Lower leg skin (tissue), 3 donors: Measurements from ENCODE around the gene SLC1A6.

ENCODE experiments used
- POLR2A ChIP-seq, 2 donors: fragments of 450-650 bp; IDR thresholded peaks; one replicate each; pipeline ENCODE4 v1.6.1; 2016 to 2017; ENCODE audit warnings: antibody characterized with exemption in 2 of 2, mild to moderate bottlenecking in 1 of 2, moderate library complexity in 1 of 2
- TF ChIP-seq, protein P1 (sequence below), 3 donors: fragments of 450-650 bp; IDR thresholded peaks; one replicate each; pipeline ENCODE4 v1.5.1; 2016; ENCODE audit warnings: antibody characterized with exemption in 3 of 3, mild to moderate bottlenecking in 3 of 3, moderate library complexity in 2 of 3

- TF ChIP-seq, protein P1, sequence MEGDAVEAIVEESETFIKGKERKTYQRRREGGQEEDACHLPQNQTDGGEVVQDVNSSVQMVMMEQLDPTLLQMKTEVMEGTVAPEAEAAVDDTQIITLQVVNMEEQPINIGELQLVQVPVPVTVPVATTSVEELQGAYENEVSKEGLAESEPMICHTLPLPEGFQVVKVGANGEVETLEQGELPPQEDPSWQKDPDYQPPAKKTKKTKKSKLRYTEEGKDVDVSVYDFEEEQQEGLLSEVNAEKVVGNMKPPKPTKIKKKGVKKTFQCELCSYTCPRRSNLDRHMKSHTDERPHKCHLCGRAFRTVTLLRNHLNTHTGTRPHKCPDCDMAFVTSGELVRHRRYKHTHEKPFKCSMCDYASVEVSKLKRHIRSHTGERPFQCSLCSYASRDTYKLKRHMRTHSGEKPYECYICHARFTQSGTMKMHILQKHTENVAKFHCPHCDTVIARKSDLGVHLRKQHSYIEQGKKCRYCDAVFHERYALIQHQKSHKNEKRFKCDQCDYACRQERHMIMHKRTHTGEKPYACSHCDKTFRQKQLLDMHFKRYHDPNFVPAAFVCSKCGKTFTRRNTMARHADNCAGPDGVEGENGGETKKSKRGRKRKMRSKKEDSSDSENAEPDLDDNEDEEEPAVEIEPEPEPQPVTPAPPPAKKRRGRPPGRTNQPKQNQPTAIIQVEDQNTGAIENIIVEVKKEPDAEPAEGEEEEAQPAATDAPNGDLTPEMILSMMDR (IDR thresholded peaks at IDR 0.05), result no peak
- no peak for TF ChIP-seq POLR2A (IDR thresholded peaks at IDR 0.05)
These were observed 48.8 kb upstream of the SLC1A6 start for GRCh38 chr19:15028490-15028889.
